Measurements from ENCODE around the gene GRM3.

DNA sequence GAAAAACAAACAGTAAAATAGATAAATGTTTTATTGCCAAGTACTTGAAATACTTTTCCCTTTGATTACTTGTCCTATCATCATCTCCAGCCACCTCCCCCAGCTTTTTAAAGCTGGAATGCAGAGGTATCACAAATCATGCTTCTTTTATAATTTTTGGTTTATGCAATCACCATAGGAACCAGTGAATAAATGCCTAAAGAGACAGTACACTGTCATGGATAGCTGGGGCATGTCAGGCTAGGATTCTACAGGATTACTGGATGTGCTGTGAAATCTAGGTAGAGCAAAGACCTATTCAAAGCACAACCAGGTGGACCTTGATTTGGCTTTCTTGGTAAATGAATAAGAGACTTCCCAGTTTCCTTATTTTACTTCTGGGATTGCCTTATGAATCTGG is 257.2 kb downstream of the GRM3 start:
- TF ChIP-seq, protein P1, sequence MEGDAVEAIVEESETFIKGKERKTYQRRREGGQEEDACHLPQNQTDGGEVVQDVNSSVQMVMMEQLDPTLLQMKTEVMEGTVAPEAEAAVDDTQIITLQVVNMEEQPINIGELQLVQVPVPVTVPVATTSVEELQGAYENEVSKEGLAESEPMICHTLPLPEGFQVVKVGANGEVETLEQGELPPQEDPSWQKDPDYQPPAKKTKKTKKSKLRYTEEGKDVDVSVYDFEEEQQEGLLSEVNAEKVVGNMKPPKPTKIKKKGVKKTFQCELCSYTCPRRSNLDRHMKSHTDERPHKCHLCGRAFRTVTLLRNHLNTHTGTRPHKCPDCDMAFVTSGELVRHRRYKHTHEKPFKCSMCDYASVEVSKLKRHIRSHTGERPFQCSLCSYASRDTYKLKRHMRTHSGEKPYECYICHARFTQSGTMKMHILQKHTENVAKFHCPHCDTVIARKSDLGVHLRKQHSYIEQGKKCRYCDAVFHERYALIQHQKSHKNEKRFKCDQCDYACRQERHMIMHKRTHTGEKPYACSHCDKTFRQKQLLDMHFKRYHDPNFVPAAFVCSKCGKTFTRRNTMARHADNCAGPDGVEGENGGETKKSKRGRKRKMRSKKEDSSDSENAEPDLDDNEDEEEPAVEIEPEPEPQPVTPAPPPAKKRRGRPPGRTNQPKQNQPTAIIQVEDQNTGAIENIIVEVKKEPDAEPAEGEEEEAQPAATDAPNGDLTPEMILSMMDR (IDR thresholded peaks at IDR 0.05; ENCODE audit: insufficient read depth, low read length): no peak
- TF ChIP-seq, protein P2, sequence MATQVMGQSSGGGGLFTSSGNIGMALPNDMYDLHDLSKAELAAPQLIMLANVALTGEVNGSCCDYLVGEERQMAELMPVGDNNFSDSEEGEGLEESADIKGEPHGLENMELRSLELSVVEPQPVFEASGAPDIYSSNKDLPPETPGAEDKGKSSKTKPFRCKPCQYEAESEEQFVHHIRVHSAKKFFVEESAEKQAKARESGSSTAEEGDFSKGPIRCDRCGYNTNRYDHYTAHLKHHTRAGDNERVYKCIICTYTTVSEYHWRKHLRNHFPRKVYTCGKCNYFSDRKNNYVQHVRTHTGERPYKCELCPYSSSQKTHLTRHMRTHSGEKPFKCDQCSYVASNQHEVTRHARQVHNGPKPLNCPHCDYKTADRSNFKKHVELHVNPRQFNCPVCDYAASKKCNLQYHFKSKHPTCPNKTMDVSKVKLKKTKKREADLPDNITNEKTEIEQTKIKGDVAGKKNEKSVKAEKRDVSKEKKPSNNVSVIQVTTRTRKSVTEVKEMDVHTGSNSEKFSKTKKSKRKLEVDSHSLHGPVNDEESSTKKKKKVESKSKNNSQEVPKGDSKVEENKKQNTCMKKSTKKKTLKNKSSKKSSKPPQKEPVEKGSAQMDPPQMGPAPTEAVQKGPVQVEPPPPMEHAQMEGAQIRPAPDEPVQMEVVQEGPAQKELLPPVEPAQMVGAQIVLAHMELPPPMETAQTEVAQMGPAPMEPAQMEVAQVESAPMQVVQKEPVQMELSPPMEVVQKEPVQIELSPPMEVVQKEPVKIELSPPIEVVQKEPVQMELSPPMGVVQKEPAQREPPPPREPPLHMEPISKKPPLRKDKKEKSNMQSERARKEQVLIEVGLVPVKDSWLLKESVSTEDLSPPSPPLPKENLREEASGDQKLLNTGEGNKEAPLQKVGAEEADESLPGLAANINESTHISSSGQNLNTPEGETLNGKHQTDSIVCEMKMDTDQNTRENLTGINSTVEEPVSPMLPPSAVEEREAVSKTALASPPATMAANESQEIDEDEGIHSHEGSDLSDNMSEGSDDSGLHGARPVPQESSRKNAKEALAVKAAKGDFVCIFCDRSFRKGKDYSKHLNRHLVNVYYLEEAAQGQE (IDR thresholded peaks at IDR 0.05; ENCODE audit: insufficient replicate concordance, low read depth): no peak
- TF ChIP-seq POLR2AphosphoS5 (IDR thresholded peaks at IDR 0.05; ENCODE audit: low read depth): no peak
- no peak for TF ChIP-seq GABPA (IDR thresholded peaks at IDR 0.05; ENCODE audit: low read depth)
